Hematopoietic multipotent progenitor cell treated with erythropoietin and hydrocortisone succinate and interleukin-3 and kit ligand, for 4 days (in vitro differentiated cells): ENCODE results near the gene B3GAT2.

Source experiments
- DNase-seq: peaks from one replicate; pipeline ENCODE4 v3.0.0-alpha.2; 2015

B3GAT2 gene

GRCh38 chr6:70841112-70841511, 115.7 kb downstream of the B3GAT2 start:
- no peak for DNase-seq

DNA sequence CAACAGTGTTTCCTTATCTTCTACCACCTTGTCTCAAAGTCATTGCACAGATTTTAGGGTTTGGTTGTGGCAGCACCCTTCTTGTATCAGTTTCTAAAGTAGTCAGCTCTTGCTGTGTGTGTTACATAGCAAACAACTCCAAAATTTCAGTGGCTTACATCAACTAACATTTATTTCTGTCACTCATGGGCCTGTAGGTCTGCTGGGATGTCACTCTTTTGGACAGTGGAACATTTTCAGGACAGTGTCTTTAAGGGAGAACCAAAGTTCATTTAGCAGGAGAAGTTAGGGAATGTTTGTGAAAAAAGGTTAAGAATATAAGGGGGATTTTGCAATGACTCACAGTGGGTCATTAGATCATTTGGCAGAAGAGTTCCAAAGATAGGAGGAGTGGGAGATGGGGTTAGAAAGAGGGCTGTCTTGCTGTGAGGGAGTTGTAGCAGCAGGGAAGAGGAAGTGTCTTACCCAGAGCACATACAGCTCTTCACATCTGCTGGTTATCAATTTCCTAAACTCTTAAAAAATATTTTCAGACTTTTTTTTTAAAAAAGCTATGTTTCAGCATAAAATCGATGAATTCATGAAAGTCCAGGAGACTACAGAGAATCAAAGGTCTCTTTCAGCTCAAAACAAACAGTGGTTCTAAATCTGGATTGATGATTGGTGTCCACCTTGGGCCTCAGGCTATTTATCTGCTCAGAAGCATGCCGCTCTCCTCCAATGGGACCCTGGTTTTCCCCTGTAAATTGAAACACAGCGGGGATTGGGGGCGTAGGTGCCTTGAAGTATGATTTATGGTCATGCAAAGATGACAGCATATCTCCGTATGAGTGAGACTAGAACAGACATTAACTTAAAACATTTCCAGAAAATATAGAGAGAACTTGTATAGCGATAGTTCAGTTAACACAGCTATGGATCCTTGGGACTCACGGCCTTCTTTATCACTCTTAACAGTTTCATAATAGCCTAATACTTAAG, 117.3 kb downstream of the B3GAT2 start:
- DNase-seq: peak; percentile 35

DNA sequence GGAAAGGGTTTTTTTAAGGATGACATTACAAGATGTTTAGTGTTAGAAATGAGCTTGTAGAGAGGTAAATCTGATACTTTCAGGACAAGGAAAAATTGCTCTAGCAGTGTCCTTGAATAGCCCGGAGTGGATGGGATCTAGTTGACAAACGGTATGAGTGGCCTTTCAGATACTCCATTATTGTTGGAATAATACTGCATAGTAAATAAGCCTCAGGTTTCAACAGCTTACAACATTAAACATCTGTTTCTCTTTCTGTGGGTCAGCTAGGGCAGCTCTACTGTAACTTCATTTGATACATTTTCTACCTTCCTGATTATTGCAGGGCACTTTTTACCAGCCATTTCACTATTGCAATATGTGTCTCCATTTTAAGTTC, 118.0 kb downstream of the B3GAT2 start:
- no peak for DNase-seq

- no peak for DNase-seq
Observed at GRCh38 chr6:70834520-70834919, 122.3 kb downstream of the B3GAT2 start.

DNA sequence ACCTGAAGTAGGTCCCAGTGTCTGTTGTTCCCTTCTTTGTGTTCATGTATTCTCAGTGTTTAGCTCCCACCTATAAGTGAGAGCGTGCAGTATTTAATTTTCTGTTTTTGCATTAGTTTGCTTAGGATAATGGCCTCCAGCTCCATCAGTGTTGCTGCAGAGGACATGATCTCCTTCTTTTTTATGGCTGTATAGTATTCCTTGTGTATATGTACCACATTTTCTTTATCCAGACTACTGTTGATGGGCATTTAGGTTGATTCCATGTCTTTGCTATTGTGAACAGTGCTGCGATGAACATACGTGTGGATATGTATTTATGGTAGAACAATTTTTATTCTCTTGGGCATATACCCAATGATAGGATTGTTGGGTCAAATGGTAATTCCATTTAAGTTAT, 125.4 kb downstream of the B3GAT2 start:
- DNase-seq: no peak

DNA sequence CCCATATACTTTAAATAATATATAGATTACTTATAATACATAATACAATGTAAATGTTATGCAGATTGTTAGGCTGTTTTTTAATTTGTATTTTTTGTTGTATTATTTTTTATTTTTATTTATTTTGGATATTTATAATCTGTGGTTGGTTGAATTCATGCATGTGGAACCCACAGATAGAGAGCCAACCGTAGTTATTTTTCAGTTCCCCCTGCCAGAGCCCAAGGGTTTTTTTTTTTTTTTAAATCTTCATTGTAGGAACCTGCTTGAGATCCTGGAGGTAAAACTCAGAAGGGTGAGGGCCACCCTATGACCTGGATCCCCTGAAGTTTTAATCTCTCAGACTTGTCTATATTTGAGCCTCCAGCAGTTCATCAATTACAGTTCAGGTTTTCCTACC, 133.2 kb downstream of the B3GAT2 start:
- no peak for DNase-seq

DNA sequence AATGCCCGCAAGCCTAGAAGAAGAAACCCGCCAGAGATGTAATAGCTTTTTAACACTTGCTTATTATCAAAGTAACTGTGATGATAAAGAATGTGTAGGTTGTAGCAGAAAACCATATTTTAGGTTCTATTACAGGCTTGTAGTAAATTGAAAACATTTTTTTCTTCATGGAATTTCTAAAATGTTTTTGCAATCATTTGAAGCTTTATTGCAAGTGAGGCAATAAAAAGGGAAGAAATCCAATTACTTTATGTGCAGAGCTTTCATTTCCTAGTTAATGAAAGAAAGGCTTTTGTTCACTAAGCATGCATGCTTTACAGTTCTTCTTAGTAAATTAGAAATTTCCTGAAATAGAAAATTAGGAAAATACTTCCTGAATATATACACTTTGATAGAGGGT, 135.1 kb downstream of the B3GAT2 start:
- DNase-seq: no peak

GRCh38 chr6:70820778-70821177, 136.1 kb downstream of the B3GAT2 start:
- DNase-seq: no peak

GRCh38 chr6:70819646-70820045, 137.2 kb downstream of the B3GAT2 start:
- DNase-seq: no peak

DNA sequence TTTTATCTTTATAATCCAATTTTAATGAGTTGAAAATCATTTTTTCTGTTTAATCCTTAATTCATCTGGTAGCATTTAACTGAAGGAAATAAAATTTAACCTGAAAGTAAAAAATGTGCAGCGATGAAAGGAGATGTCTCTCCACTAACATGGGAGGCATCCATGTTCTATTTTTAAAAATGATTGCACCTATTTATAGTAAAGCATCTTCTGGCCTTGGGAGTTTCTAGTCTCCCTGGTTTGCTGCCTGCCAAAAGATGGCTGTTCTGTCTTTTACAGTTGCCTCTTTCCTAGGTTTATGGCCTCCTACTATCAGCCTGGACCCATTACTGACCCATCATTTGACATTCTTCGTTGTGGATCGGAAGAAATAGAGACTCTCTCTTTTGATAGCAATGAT, 143.0 kb downstream of the B3GAT2 start:
- DNase-seq: no peak

DNA sequence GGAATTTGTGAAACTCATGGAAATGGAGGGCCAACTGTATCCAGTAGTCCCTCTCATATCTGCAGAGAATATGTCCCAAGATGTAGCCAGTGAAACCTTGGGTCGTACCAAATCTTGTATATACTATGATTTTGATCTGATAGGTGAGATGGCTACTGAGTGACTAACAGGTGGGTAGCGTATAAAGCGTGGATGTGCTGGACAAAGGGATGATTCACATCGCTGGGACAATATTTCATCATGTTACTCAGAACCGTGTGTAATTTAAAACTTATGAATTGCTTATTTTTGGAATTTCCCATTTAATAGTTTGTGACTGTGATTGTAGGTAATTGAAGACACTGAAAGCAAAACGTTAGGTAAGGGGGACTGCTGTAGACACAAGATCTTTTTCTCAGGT, 145.1 kb downstream of the B3GAT2 start:
- DNase-seq: no peak
